OCI-LY3 (cell line): Measurements from ENCODE around the gene MAD1L1.

Experiments used
- H2AFZ ChIP-seq: fragments of 200-600, 300-600 bp; shearing (Covaris generic); 2 replicates; pipeline ENCODE4 v1.6.0; 2014; ENCODE audit warnings: antibody characterized with exemption, low read depth, low read length
- H3K27ac ChIP-seq: fragments of 200-600, 300-600 bp; sonication (generic); 2 replicates; pipeline ENCODE4 v1.5.1; 2014; ENCODE audit warnings: mild to moderate bottlenecking, low read length, moderate library complexity, mixed read lengths
- H3K27me3 ChIP-seq: fragments of 200-600, 300-600 bp; sonication (generic); 2 replicates; pipeline ENCODE4 v1.6.1; 2014; ENCODE audit warnings: low read depth, low read length, mixed read lengths
- H3K36me3 ChIP-seq: fragments of 200-600, 300-600 bp; sonication (generic); replicated peaks from 2 replicates; pipeline ENCODE3; 2014; ENCODE audit warnings: low read depth, low read length, mixed read lengths
- H3K4me1 ChIP-seq: fragments of 300-600, 200-600 bp; sonication (generic); 2 replicates; pipeline ENCODE4 v1.6.1; 2014; ENCODE audit warnings: low read length, mixed read lengths
- H3K4me2 ChIP-seq: fragments of 200-600, 300-600 bp; sonication (generic); 2 replicates; pipeline ENCODE4 v1.6.1; 2014; ENCODE audit warnings: low read length, mixed read lengths
- H3K4me3 ChIP-seq: fragments of 300-600, 200-600 bp; sonication (generic); 2 replicates; pipeline ENCODE4 v1.5.1; 2014; ENCODE audit warnings: antibody characterized with exemption, mild to moderate bottlenecking, low read length, moderate library complexity
- H3K79me2 ChIP-seq: fragments of 300-600, 200-600 bp; shearing (Covaris generic); 2 replicates; pipeline ENCODE4 v1.6.1; 2014; ENCODE audit warnings: mild to moderate bottlenecking, low read length, mixed read lengths
- H3K9ac ChIP-seq: fragments of 300-600, 200-600 bp; shearing (Covaris generic); 2 replicates; pipeline ENCODE4 v1.6.0; 2014; ENCODE audit warnings: mild to moderate bottlenecking, low read length, moderate library complexity
- H3K9me3 ChIP-seq: fragments of 200-600, 300-600 bp; shearing (Covaris generic); 2 replicates; pipeline ENCODE4 v1.6.1; 2014; ENCODE audit warnings: low read length, mixed read lengths; ENCODE audit not compliant: insufficient read depth
- H4K20me1 ChIP-seq: fragments of 200-600, 300-600 bp; sonication (generic); 2 replicates; pipeline ENCODE4 v1.6.1; 2016; ENCODE audit warnings: low read length, mixed read lengths; ENCODE audit not compliant: insufficient read depth
- EZH2phosphoT487 ChIP-seq: fragments of 200-600 bp; shearing (Covaris generic); IDR thresholded peaks from 2 replicates; pipeline ENCODE4 v1.6.1; 2018; ENCODE audit warnings: antibody characterized with exemption, mixed run types, low read depth
- TF ChIP-seq, protein P1 (sequence below): fragments of 200-600, 300-600 bp; sonication (generic); IDR thresholded peaks from 2 replicates; pipeline ENCODE4 v1.5.1; 2014; ENCODE audit warnings: antibody characterized with exemption, low read length, low read depth

The MAD1L1 gene

GRCh38 chr7:1943326-1943725, 289.4 kb downstream of the MAD1L1 start:
- no peaks in the 10 kb centered on the region for H4K20me1 ChIP-seq
- H3K9ac ChIP-seq, result no peak overlapping the region
- no peaks in the 10 kb centered on the region for H3K36me3 ChIP-seq
- no peak overlapping the region for H3K27ac ChIP-seq
- no peak overlapping the region for H3K4me3 ChIP-seq
- H3K4me1 ChIP-seq, result no peaks in the 10 kb centered on the region
- no peaks in the 10 kb centered on the region for H3K27me3 ChIP-seq
- H3K9me3 ChIP-seq, result no peaks in the 10 kb centered on the region
- no peak overlapping the region for H2AFZ ChIP-seq
- no peaks in the 10 kb centered on the region for H3K79me2 ChIP-seq
- no peak overlapping the region for H3K4me2 ChIP-seq
- TF ChIP-seq, protein P1, sequence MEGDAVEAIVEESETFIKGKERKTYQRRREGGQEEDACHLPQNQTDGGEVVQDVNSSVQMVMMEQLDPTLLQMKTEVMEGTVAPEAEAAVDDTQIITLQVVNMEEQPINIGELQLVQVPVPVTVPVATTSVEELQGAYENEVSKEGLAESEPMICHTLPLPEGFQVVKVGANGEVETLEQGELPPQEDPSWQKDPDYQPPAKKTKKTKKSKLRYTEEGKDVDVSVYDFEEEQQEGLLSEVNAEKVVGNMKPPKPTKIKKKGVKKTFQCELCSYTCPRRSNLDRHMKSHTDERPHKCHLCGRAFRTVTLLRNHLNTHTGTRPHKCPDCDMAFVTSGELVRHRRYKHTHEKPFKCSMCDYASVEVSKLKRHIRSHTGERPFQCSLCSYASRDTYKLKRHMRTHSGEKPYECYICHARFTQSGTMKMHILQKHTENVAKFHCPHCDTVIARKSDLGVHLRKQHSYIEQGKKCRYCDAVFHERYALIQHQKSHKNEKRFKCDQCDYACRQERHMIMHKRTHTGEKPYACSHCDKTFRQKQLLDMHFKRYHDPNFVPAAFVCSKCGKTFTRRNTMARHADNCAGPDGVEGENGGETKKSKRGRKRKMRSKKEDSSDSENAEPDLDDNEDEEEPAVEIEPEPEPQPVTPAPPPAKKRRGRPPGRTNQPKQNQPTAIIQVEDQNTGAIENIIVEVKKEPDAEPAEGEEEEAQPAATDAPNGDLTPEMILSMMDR, result no peak
- no peak for TF ChIP-seq EZH2phosphoT487

- TF ChIP-seq, protein P1, result no peak
- TF ChIP-seq EZH2phosphoT487, result no peak
- no peak overlapping the region for H3K4me2 ChIP-seq
- no peaks in the 10 kb centered on the region for H3K79me2 ChIP-seq
- no peaks in the 10 kb centered on the region for H4K20me1 ChIP-seq
- no peak overlapping the region for H3K4me3 ChIP-seq
- no peak overlapping the region for H3K9ac ChIP-seq
- no peak overlapping the region for H2AFZ ChIP-seq
- no peaks in the 10 kb centered on the region for H3K36me3 ChIP-seq
- H3K4me1 ChIP-seq, result no peaks in the 10 kb centered on the region
- H3K27me3 ChIP-seq, result no peaks in the 10 kb centered on the region
- H3K9me3 ChIP-seq, result no peaks in the 10 kb centered on the region
- no peak overlapping the region for H3K27ac ChIP-seq
Measured at GRCh38 chr7:1942941-1943289, 289.8 kb downstream of the MAD1L1 start.

DNA sequence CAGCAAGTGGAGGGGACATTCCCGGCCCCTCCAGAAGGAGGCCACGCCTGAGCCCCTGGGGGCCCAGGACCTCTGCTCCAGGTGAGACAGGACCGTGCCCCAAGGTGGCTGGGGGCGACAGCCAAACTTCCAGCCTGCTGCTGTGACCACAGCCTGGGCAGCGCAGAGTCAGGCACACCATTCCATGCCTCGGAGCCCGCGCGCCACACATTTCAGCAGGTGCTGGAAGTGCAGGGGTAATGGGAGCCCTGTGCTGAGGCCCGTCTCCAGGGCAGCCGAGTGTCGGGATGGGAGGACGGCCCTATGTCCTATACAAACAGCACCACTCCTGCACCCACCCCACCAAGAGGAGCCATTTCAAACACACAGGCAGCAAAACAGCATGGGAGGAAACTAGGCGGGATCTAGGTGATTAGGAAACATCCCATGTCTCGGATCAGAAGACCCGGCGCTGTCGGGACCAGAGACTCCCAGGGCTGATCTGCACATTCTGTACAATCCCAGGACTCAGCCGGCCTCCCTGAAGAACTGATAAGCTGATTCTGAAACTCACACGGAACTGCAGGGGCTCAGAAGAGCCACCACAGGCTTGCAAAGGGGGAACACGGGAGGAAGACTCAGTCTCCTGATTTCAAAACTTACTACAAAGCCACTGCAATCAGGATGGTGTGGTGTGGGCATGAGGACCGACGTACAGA, 290.4 kb downstream of the MAD1L1 start:
- no peak overlapping the region for H2AFZ ChIP-seq
- TF ChIP-seq EZH2phosphoT487, result no peak
- TF ChIP-seq, protein P1, result no peak
- no peaks in the 10 kb centered on the region for H3K36me3 ChIP-seq
- no peaks in the 10 kb centered on the region for H4K20me1 ChIP-seq
- H3K27ac ChIP-seq, result no peak overlapping the region
- H3K27me3 ChIP-seq, result no peaks in the 10 kb centered on the region
- no peaks in the 10 kb centered on the region for H3K9me3 ChIP-seq
- no peaks in the 10 kb centered on the region for H3K79me2 ChIP-seq
- no peak overlapping the region for H3K9ac ChIP-seq
- H3K4me1 ChIP-seq, result no peaks in the 10 kb centered on the region
- H3K4me3 ChIP-seq, result no peak overlapping the region
- H3K4me2 ChIP-seq, result no peak overlapping the region

DNA sequence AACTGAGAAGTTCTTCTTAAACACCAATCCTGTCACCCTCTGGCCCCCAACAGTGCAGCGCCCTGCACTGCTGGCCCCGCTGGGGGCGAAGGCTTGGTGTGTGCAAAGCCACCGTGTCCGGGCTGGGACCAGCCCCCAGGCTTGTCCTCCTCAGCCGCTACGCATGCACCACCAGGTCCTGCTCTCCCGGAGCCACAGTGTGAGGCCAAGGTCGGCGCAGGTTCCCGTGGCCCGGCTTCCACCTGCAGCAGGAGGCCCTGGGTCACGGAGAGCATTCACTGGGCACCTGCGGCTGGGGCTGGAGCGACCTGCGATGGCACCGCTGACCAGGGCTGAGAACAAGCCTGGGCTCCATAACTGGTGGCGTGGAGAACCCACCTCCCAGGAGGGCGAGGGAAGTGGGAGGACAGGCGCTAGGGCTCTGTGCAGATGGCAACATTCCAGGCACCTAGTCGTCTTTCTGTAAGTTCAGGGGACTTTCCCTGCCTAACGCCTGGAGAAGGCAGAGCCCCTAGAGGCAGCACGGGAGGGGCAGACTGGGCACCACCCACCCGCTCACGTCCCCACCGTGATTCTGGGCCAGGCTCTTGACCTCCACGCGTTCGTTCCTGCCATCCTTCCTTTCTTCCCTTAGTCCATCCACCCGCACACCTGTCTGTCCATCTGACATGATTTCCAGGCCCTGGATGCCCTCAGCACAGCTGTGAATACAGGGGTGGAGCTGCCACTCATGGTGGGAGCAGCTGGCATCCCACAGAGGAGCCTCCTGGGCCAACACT, 291.1 kb downstream of the MAD1L1 start:
- no peaks in the 10 kb centered on the region for H3K9me3 ChIP-seq

More for the DNA sequence above, 291.1 kb downstream of the MAD1L1 start:
- H3K27me3 ChIP-seq, result no peaks in the 10 kb centered on the region
- H4K20me1 ChIP-seq, result no peaks in the 10 kb centered on the region
- H3K27ac ChIP-seq, result no peak overlapping the region
- no peak overlapping the region for H3K4me3 ChIP-seq
- TF ChIP-seq EZH2phosphoT487, result no peak
- TF ChIP-seq, protein P1, result no peak
- H3K4me1 ChIP-seq, result no peaks in the 10 kb centered on the region
- no peak overlapping the region for H3K9ac ChIP-seq
- H3K4me2 ChIP-seq, result no peak overlapping the region
- no peaks in the 10 kb centered on the region for H3K36me3 ChIP-seq
- H2AFZ ChIP-seq, result no peak overlapping the region
- no peaks in the 10 kb centered on the region for H3K79me2 ChIP-seq
